T47D (cell line): ENCODE results near the gene SFRP2.
A peak's percentile ranks its signal among the peaks of the same experiment; 100 is the strongest.

Experiments
- DNase-seq, 2 experiments: peaks; one replicate each; pipeline versions ENCODE4 v3.0.0 to v3.0.0-alpha.2; 2011 to 2012; ENCODE audit warnings: low read depth in 1 of 2, low spot score in 1 of 2
- JUND ChIP-seq: IDR thresholded peaks from 2 replicates; pipeline ENCODE4 v1.6.1; 2012; ENCODE audit warnings: low read depth
- in situ Hi-C: cut with HindIII; loops from 2 replicates; pipeline ENCODE4 v1.10.0; 2016; ENCODE audit warnings: low sequenced_read_pairs, low pct_unique_long_range_greater_than_20kb

SFRP2 gene

GRCh38 chr4:153814789-153815188, 25.9 kb upstream of the SFRP2 start:
- no peak for TF ChIP-seq JUND
- in situ Hi-C loops: no loop called here
- DNase-seq: no peak

GRCh38 chr4:153809916-153810810, 21.3 kb upstream of the SFRP2 start:
- in situ Hi-C loops: no loop called here
- peak in 1 of 2 experiments; percentile 62 for DNase-seq
- TF ChIP-seq JUND: no peak

- DNase-seq: no peak
- no peak for TF ChIP-seq JUND
- in situ Hi-C loops: no loop called here
Observed at GRCh38 chr4:153809307-153809706, 20.4 kb upstream of the SFRP2 start.

- in situ Hi-C loops: no loop called here
- DNase-seq: no peak
- TF ChIP-seq JUND: no peak
Observed at GRCh38 chr4:153808175-153808574, 19.3 kb upstream of the SFRP2 start.

GRCh38 chr4:153806073-153806472, 17.2 kb upstream of the SFRP2 start:
- TF ChIP-seq JUND: no peak
- in situ Hi-C loops: no loop called here
- no peak for DNase-seq

GRCh38 chr4:153804722-153805121, 15.8 kb upstream of the SFRP2 start:
- in situ Hi-C loops: no loop called here
- TF ChIP-seq JUND: no peak
- no peak for DNase-seq

- no peak for TF ChIP-seq JUND
- in situ Hi-C loops: no loop called here
- no peak for DNase-seq
Observed at GRCh38 chr4:153799694-153800074, 10.8 kb upstream of the SFRP2 start.

GRCh38 chr4:153798901-153799693, 10.2 kb upstream of the SFRP2 start:
- in situ Hi-C loops: no loop called here

GRCh38 chr4:153798420-153798819, 9.5 kb upstream of the SFRP2 start:
- in situ Hi-C loops: no loop called here
- no peak for DNase-seq
- no peak for TF ChIP-seq JUND

More at GRCh38 chr4:153798901-153799693, 10.2 kb upstream of the SFRP2 start:
- no peak for DNase-seq
- no peak for TF ChIP-seq JUND

- in situ Hi-C loops: no loop called here
- peak; percentile 79 for TF ChIP-seq JUND
- peak; percentile 62 to 71 for DNase-seq
Observed at GRCh38 chr4:153794006-153794405, 5.1 kb upstream of the SFRP2 start.

GRCh38 chr4:153792618-153793247, 3.9 kb upstream of the SFRP2 start:
- in situ Hi-C loops: no loop called here
- TF ChIP-seq JUND: no peak
- no peak for DNase-seq

- no peak for TF ChIP-seq JUND
- DNase-seq: peak in 1 of 2 experiments; percentile 11
- in situ Hi-C loops: no loop called here
Observed at GRCh38 chr4:153791746-153792617, 3.1 kb upstream of the SFRP2 start.
